Pulmonary artery endothelial cell (primary cell): Measurements from ENCODE around the gene TEX22. TPM values are rescaled to one million over a fixed set of nuclear protein-coding genes. Genes with fewer than 3 reads are reported as not detected.

Experiments used
- DNase-seq: peaks from one replicate; pipeline ENCODE4 v3.0.0-alpha.2; 2011; ENCODE audit warnings: low read depth, low spot score
- total RNA-seq: library from RNA; depleted of rRNA; stranded (reverse); fragments of >200 nt; gene quantifications from 2 replicates; pipeline ENCODE4 v1.2.3, GENCODE V29; 2014

TEX22 gene
- total RNA-seq, 1 donor from 2014 or later: 0.13 TPM

DNA sequence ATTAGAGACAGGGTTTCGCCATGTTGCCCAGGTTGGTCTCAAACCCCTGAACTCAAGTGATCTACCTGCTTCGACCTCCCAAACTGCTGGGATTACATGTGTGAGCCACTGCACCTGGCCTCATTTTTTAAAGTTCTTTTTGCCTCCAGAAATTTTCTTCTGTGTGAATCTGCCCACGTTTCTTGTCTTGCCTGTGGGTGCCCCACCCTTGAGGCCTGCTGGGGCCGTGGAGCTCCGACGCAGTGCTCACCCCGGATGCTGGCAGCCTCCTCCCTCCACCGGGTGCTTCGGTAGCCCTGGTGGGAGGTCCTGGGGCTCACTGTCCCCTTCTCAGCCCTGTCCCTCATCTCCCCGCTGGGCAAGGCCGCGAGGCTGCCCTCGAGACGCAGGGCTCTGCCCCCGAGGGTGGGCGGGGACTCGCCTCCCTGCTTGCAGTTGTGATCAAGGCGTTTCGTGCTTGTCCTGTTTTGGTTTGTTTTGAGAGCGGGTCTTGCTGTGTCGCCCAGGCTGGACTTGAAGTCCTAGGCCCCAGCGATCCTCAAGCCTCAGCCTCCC lies 56.8 kb downstream of the TEX22 start:
- DNase-seq: no peak

DNA sequence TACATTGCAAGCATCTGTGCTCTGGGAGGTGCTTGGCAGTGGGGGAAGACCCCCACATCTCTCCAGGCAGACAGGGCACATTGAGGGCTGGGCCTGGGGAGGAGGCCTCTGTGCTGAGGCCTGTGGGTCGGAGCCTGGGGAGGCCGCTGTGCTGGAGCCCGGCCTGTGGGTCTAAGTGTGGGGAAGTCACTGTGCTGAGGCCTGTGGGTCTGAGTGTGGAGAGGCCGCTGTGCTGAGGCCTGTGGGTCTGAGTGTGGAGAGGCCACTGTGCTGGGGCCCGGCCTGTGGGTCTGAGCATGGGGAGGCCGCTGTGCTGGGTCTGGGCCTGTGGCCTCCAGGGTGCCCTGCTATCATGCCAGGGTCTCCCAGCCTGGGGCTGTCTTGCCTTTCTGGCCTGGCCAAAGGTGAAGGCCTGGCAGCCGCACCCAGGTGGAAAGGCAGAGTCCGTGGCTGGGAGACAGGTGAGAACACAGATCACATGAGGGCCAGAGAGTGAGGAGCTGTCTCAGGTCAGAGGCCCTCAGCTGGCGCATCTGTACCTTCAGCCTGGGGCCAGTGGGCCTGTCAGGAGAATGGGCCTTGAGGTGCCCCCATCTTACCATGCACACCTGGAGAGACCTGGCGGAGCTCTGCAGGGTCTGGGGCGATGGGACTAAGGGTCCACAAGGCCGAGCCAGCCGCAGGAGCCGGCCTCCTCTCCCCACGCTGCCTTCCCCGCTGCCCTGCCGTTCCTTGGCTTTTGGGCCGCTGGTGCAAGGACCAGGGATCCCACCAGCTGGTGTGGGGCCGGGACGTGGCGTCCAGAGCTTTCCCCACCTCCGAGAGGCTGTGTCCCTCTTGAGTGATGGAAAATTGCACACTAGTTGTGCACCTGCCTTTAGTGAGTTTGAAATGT lies 57.7 kb downstream of the TEX22 start:
- no peak for DNase-seq

DNA sequence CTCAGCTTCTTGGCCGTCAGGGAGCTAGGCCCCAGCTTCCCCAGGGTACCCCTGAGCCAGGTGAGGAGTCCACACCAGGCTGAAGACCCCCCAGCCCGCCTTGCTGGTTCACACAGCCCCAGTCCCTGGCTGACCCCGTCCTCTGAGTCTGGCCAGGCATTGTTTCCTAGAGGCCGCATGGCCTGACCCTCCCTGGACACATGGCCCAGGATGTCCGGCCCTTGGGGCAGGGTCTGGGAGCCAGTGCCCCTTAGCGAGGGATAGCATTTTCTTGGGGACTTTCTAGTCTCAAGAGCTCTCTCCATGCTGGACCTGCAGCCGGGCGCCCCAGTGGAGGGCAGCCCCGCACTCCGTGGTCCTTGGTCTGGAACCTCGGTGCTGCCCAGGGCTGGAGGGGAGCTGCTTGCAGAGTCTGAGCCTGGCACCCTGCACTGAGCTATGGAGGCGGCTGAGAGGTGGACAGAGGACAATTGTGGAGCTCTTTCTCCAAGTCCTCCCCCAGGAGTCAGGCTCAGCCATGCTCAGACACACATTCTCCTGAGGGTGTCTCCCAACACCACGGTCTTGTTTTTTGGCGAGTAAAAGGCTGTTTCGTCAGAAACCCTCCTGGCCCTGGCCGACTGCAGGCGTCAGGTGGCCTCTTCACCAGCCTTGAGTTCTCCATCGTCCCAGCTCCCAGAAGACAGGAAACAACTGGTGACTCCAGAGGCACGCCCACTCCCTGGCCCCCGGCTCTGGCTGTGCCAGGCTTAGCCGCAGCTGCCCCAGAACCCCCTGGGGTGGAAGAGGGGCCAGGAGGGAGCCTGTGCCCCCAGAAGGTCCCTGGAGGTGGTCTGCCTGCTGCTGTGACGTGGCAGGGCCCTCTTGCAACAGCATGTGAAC lies 58.6 kb downstream of the TEX22 start:
- DNase-seq: no peak

DNA sequence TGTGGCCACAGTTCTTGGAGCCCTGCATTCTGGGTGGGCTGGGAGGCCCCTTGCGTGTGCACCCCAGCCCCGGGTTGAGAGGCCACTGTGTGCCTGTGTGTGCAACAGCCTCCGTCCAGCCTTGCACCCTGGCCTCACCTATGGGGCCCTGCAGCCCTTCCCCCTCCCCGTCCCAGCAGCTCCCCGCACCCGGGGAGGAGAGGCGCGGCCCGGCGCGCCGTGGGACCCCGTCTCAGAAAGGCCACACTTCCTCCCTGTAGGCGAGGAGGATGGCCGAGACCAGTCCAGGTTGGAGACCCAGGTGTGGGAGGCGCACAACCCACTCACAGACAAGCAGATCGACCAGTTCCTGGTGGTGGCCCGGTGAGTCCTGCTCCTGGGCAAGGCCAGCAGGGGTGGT lies 59.7 kb downstream of the TEX22 start:
- DNase-seq: no peak

DNA sequence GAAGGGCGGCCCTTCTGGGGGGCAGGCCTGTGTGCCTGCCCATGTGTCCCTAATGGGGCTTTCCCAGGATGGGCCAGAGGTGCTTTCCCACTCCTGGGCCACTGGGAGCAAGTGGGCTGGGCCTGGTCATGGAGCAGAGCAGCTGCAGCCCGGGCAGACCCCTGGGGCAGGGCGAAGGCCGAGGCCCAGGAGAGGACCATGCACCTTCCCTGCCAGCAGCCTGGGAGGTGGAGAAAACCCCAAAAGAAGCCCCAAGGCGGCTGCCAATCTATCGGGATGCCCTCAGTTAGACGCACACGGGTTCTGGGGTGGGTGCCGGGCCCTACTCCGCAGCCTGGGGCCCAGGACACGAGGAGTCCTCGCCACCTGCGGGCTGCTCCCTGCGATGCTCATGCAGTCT lies 60.2 kb downstream of the TEX22 start:
- no peak for DNase-seq

DNA sequence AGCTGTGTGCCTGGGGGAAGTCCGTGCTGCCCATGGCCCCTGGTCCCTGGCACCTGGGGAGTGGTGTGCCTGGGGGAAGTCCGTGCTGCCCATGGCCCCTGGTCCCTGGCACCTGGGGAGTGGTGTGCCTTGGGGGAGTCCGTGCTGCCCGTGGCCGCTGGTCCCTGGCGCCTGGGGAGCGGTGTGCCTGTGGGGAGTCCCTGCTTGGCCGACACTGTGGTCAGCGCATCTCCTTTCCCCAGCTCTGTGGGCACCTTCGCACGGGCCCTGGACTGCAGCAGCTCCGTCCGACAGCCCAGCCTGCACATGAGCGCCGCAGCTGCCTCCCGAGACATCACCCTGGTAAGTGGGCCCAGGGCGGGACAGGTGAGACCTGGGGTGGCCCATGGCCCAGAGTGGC lies 61.8 kb downstream of the TEX22 start:
- no peak for DNase-seq

DNA sequence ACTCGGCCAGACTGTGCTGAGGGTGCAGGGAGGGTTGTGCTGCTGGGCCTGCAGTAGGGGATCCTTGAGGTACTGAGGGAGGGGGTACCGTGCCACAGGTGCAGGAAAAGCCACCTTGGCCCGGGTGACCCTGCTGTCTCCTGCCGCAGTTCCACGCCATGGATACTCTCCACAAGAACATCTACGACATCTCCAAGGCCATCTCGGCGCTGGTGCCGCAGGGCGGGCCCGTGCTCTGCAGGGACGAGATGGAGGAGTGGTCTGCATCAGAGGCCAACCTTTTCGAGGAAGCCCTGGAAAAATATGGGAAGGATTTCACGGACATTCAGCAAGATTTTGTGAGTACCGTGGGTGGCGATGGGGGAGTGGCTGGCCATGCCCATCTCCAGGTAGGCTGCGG lies 62.3 kb downstream of the TEX22 start:
- no peak for DNase-seq

DNA sequence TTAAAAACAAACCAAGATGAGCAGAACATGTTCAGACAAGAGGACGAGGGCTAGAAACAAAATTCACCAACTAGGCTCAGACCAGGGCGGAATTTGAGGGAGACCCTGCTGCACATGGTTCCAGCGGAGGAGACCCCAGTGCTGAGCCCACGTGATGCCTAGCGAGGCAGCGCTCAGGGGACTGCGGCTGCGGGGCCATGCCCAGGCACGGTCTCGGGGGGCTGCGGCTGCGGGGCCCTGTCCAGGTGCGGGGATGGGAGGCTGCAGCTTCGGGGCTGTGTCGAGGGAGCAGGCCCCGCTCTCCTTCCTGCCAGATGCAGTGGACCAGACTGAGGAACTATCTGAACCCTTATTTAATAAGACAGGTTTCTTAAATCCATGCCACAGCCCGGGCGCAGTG lies 63.6 kb downstream of the TEX22 start:
- DNase-seq: no peak

Other genes with a start within 250 kb of the TEX22 start
- 46.9 and 49.9 TPM in 2 replicates for gene JAG2, start 229.8 kb upstream of the TEX22 start, total RNA-seq
- 26.9 and 44.8 TPM in 2 replicates for gene NUDT14, start 217.2 kb upstream of the TEX22 start, total RNA-seq
- 53.8 and 90.8 TPM in 2 replicates for gene BTBD6, start 150.0 kb upstream of the TEX22 start, total RNA-seq
- 33.1 and 36.7 TPM in 2 replicates for gene BRF1, start 97.5 kb upstream of the TEX22 start, total RNA-seq
- gene PACS2, start 83.8 kb upstream of the TEX22 start, total RNA-seq: 45.8 and 52.6 TPM in 2 replicates
- 44.1 and 44.2 TPM in 2 replicates for gene MTA1, start 21.3 kb downstream of the TEX22 start, total RNA-seq
- 166 and 183 TPM in 2 replicates for gene CRIP2, start 76.3 kb downstream of the TEX22 start, total RNA-seq
- gene CRIP1, start 88.3 kb downstream of the TEX22 start, total RNA-seq: 0.46 and 1.4 TPM in 2 replicates
- gene TEDC1, start 92.7 kb downstream of the TEX22 start, total RNA-seq: 14.2 and 25.3 TPM in 2 replicates
- gene TMEM121, start 128.0 kb downstream of the TEX22 start, total RNA-seq: 8.4 and 15.6 TPM in 2 replicates